Activated T-helper 1 cell treated with anti-CD3 and anti-CD28 coated beads, Interleukin-2, amount 50 U/mL, for 16 hours (primary cell): ENCODE measurements around the gene BCL2L1.
"Not testable (repeated sequence)": the region's sequence is repeated elsewhere in the genome, so short reads cannot be mapped to it uniquely, and the experiment has no call there.

Source experiments
- DNase-seq, 2 donors: peaks; one replicate each; pipeline ENCODE4 v3.0.0-alpha.2; 2020; ENCODE audit warnings: low read depth in 1 of 2, low spot score in 1 of 2

Gene BCL2L1

GRCh38 chr20:31677553-31678260, 45.0 kb downstream of the BCL2L1 start:
- no peak for DNase-seq

GRCh38 chr20:31676609-31676989, 46.1 kb downstream of the BCL2L1 start:
- no peak for DNase-seq

- peak; percentile 9 to 48 for DNase-seq
Measured at GRCh38 chr20:31675828-31676608, 46.6 kb downstream of the BCL2L1 start.

GRCh38 chr20:31674895-31675827, 47.5 kb downstream of the BCL2L1 start:
- DNase-seq, result peak; percentile 34 to 39

GRCh38 chr20:31673943-31674463, 48.7 kb downstream of the BCL2L1 start:
- no peak for DNase-seq

GRCh38 chr20:31673435-31673834, 49.2 kb downstream of the BCL2L1 start:
- no peak for DNase-seq

- no peak for DNase-seq
Measured at GRCh38 chr20:31671324-31671723, 51.3 kb downstream of the BCL2L1 start.

- DNase-seq, result no peak
Measured at GRCh38 chr20:31670371-31671228, 52.1 kb downstream of the BCL2L1 start.

- no peak for DNase-seq
Measured at GRCh38 chr20:31669876-31670275, 52.8 kb downstream of the BCL2L1 start.

GRCh38 chr20:31668944-31669343, 53.7 kb downstream of the BCL2L1 start:
- DNase-seq, result not testable (repeated sequence)

- DNase-seq, result no peak
Measured at GRCh38 chr20:31667315-31668285, 55.1 kb downstream of the BCL2L1 start.

- DNase-seq, result no peak
Measured at GRCh38 chr20:31666258-31667042, 56.2 kb downstream of the BCL2L1 start.

- no peak for DNase-seq
Measured at GRCh38 chr20:31665753-31666152, 56.9 kb downstream of the BCL2L1 start.

GRCh38 chr20:31664696-31665354, 57.8 kb downstream of the BCL2L1 start:
- no peak for DNase-seq

GRCh38 chr20:31663838-31664695, 58.6 kb downstream of the BCL2L1 start:
- no peak for DNase-seq

GRCh38 chr20:31663524-31663837, 59.2 kb downstream of the BCL2L1 start:
- DNase-seq, result no peak

- no peak for DNase-seq
Measured at GRCh38 chr20:31662372-31662854, 60.3 kb downstream of the BCL2L1 start.
